Activated B cell treated with CpG ODN at 0.5 μM for 24 hours (primary cell): ENCODE results near the gene TSC1. TPM values are rescaled to one million over a fixed set of nuclear protein-coding genes. Genes with fewer than 3 reads are reported as not detected.

Experiments
- ATAC-seq: fragments of 200-7000 bp; cut with Tn5 transposase; one replicate; pipeline ENCODE4 v1.10.0; 2021; ENCODE audit warnings: low read depth, mild to moderate bottlenecking, moderate library complexity
- CTCF ChIA-PET: fragments of 350-600 bp; sonication (Branson Sonifier 250); formaldehyde crosslinking; loops from one replicate; lab custom pipeline; 2021; ENCODE audit warnings: antibody characterized with exemption; lab: Charles Lee
- POLR2A ChIA-PET: fragments of 350-600 bp; sonication (Branson Sonifier 250); formaldehyde crosslinking; loops from one replicate; lab custom pipeline; 2021; ENCODE audit warnings: antibody characterized with exemption; lab: Charles Lee
- DNase-seq: peaks from one replicate; pipeline ENCODE4 v3.0.0; 2022
- H3K27ac Mint-ChIP-seq: one replicate; pipeline ENCODE4 v1.8.0; 2020; ENCODE audit warnings: mixed read lengths
- H3K27me3 Mint-ChIP-seq: one replicate; pipeline ENCODE4 v1.8.0; 2021; ENCODE audit warnings: mixed read lengths
- H3K36me3 Mint-ChIP-seq: one replicate; pipeline ENCODE4 v1.8.0; 2021; ENCODE audit warnings: low read depth, mixed read lengths
- H3K4me1 Mint-ChIP-seq: one replicate; pipeline ENCODE4 v1.8.0; 2021; ENCODE audit warnings: mixed read lengths
- H3K4me3 Mint-ChIP-seq: one replicate; pipeline ENCODE4 v1.8.0; 2020; ENCODE audit warnings: mild to moderate bottlenecking, mixed read lengths
- H3K9me3 Mint-ChIP-seq: one replicate; pipeline ENCODE4 v1.8.0; 2020; ENCODE audit warnings: mixed read lengths
- CTCF ChIP-seq: fragments of 200-600 bp; IDR thresholded peaks from one replicate; pipeline ENCODE4 v1.8.0; 2022; ENCODE audit warnings: antibody characterized with exemption, mild to moderate bottlenecking
- intact Hi-C: fragments of 100-400 bp; cut with micrococcal nuclease; formaldehyde crosslinking; loops from one replicate; pipeline ENCODE4 v1.15.1; 2024
- total RNA-seq: library from RNA; stranded (reverse); gene quantifications from 2 replicates; pipeline ENCODE4 v1.2.3, GENCODE V29; 2022

TSC1 gene
- total RNA-seq, 1 donor from 2014 or later = 61.4 TPM

- Mint-ChIP-seq H3K9me3 (no peaks in the 10 kb centered on the region), H3K4me1 (no peaks in the 10 kb centered on the region), H3K27me3 (no peaks in the 10 kb centered on the region), H3K27ac (no peak overlapping the region), H3K36me3 (no peaks in the 10 kb centered on the region), H3K4me3 (no peak overlapping the region)
- TF ChIP-seq CTCF = no peak
- no peak for ATAC-seq
- ChIA-PET CTCF (no interaction called here), POLR2A (interaction anchor here (0.6 kb wide), 1 partner anchor 745 kb away, joined by 6 read pairs; no protein-coding TSS in a partner anchor)
- intact Hi-C loops = no loop called here
- no peak for DNase-seq
Observed at GRCh38 chr9:132864691-132865090, 79.7 kb downstream of the TSC1 start.

GRCh38 chr9:132864277-132864676, 80.1 kb downstream of the TSC1 start:
- H3K27ac Mint-ChIP-seq = no peak overlapping the region
- no peak for TF ChIP-seq CTCF

GRCh38 chr9:132863096-132863495, 81.3 kb downstream of the TSC1 start:
- no peaks in the 10 kb centered on the region for H3K27me3 Mint-ChIP-seq
- ATAC-seq = no peak
- POLR2A ChIA-PET = no interaction called here
- DNase-seq = no peak
- TF ChIP-seq CTCF = no peak
- H3K27ac Mint-ChIP-seq = no peak overlapping the region
- no peaks in the 10 kb centered on the region for H3K36me3 Mint-ChIP-seq
- intact Hi-C loops = no loop called here
- H3K4me3 Mint-ChIP-seq = no peak overlapping the region
- H3K4me1 Mint-ChIP-seq = no peaks in the 10 kb centered on the region
- H3K9me3 Mint-ChIP-seq = no peaks in the 10 kb centered on the region
- CTCF ChIA-PET = no interaction called here

More at GRCh38 chr9:132864277-132864676, 80.1 kb downstream of the TSC1 start:
- H3K36me3 Mint-ChIP-seq = no peaks in the 10 kb centered on the region
- H3K9me3 Mint-ChIP-seq = no peaks in the 10 kb centered on the region
- intact Hi-C loops = no loop called here
- H3K4me1 Mint-ChIP-seq = no peaks in the 10 kb centered on the region
- CTCF ChIA-PET = no interaction called here
- ATAC-seq = no peak
- POLR2A ChIA-PET = interaction anchor here (0.6 kb wide), 1 partner anchor 746 kb away, joined by 6 read pairs; no protein-coding TSS in a partner anchor
- DNase-seq = no peak
- no peak overlapping the region for H3K4me3 Mint-ChIP-seq
- no peaks in the 10 kb centered on the region for H3K27me3 Mint-ChIP-seq

- Mint-ChIP-seq H3K36me3 (no peaks in the 10 kb centered on the region), H3K4me1 (no peaks in the 10 kb centered on the region), H3K27ac (no peak overlapping the region), H3K9me3 (no peaks in the 10 kb centered on the region), H3K4me3 (no peak overlapping the region), H3K27me3 (no peaks in the 10 kb centered on the region)
- ChIA-PET CTCF (no interaction called here), POLR2A (no interaction called here)
- ATAC-seq (no peak), DNase-seq (no peak)
- no peak for TF ChIP-seq CTCF
- intact Hi-C loops = no loop called here
Observed at GRCh38 chr9:132862533-132862932, 81.9 kb downstream of the TSC1 start.

- POLR2A ChIA-PET = no interaction called here
- Mint-ChIP-seq H3K27ac (no peak overlapping the region), H3K4me1 (no peaks in the 10 kb centered on the region), H3K27me3 (no peaks in the 10 kb centered on the region), H3K4me3 (no peak overlapping the region), H3K36me3 (no peaks in the 10 kb centered on the region), H3K9me3 (no peaks in the 10 kb centered on the region)
- ATAC-seq (no peak), DNase-seq (no peak)
- TF ChIP-seq CTCF = no peak
- intact Hi-C loops = no loop called here
- CTCF ChIA-PET = no interaction called here
Observed at GRCh38 chr9:132861666-132862065, 82.8 kb downstream of the TSC1 start.
